ENCODE data around the gene LHB.
"Not testable (repeated sequence)": the region's sequence is repeated elsewhere in the genome, so short reads cannot be mapped to it uniquely, and the experiment has no call there.

The LHB gene

DNA sequence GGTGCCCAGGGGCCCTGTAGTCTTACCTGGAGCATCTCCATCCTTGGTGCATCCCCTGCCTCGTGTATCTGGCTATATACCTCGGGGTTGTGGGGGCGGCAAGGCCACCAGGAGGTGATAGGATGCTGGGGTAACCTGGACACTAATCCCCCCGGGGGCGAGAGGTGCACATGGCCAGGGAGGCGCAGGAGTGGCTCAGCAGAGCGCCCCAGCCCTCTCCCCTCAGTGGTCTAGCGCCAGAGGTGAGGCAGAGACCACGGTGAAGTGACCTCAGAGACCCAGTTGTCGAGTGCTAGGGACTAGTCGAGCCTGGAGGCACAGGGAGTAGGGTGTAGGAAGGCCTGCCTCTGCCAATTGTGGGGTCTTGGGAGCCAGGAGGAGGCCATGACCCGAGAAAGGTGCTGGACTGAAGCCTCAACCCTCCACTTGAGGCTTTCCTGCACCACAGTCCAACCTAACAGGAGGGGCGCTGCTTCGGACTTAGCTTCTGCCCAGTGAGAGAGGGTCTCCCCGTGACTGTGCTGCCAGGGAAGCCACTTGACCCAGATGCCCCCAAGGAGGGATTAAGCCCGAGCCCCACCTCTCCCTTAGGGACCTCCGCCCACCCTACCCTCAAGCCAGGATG lies at the start of gene LHB:
TSS of gene LHB (minus strand) at position 51 of the 625 bp plus-strand sequence. CDS start at position 41, 10 bp downstream.
- no peak for DNase-seq

DNA sequence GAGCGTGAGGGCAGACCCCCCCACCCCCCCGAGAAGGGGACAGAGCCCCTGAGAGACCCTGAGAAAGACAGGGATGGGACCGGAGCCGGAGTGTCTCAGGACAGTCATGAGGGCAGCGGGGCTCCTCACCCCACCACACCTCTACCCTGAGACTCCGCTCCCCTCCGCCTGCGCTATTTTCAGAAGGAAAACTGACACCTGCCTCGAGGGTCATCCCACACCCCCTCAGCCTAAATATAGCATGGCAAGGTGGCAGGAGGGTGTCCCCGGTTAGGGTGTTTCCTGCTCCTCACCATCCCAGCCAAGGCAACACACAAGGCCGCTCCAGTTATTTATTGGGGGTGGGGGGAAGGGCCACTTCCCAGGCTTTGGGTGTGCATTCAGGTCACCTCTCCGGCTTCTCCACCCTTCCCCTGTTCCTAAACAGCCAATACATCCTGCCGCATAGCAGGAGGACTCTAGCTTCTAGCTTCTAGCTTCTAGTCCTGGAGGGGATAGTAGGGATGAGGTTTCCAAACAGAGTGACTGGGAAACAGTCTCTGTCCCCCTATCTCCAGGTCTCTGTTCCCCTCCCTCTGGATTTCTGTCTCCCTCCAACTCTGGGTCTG lies 49.1 kb upstream of the LHB start:
- no peak for DNase-seq

DNA sequence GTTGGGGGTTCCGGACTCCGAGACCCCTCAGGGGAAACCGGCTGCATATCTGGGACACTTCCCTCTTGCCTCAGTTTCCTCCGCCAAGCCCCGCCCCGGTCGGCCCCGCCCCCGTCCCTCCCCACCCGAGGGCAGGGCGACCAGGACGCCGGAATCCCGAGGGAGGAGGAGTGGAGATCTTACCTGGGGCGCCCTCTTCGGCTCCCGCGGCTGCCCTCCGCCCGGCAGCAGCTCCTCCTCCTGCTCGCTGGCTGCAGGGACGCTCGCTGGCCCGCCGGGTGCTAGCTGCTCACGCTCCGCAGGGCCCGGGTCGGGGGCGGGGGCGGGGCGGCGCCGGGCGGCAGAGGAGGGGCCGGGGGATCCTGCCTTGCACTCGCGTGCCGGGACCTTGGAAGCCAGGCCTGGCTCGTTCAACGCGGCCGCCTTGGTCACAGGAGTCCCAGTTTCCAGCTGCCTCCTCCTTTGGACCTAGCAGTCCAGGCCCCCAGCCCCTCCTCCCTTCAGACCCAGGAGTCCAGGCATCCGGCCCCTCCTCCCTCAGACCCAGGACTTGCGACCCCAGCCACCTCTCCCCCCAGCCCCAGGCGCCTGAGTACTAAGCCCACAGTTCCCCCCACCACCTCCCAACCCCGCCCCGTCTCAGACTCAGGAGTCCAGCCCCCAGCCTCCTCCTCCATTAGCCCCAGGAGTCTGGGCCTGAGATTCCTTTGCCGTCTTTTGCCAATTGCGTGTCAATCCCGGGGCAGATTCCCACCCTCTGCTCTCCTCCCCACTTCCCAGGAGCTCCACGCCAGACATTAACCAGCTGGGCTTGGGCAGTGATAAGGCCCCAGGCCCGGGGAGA lies 48.1 kb upstream of the LHB start, which contains the start of gene NTF4:
TSS of gene NTF4 (minus strand) at position 51 of the 844 bp plus-strand sequence. CDS start 2,821 bp downstream, outside the sequence.
- no peak for DNase-seq

DNA sequence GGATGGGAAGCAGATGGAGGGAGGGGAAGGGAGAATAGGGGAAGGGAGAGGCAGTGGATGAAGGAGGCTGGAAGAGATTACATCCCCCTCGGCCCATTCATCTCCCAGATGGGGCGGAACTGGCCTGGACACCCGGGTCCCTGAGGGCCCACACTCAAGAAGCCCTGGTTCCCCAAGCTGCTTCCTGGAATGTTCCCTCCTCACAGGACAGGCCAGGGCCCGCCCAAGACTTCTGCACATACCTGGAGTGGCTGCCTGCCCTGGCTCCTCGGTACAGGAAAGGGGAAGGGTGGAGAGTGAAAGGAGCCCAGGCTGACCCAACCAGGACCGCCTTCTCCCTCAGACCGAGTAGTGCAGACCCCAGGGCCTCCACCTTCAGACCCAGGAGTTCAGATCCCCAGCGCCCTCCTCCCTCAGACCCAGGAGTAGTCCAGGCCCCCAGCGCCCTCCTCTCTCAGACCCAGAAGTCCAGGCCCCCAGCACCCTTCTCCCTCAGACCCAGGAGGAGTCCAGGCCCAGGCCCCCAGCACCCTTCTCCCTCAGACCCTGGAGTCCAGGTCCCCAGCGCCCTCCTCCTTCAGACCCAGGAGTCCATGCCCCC lies 47.2 kb upstream of the LHB start:
- DNase-seq: no peak

DNA sequence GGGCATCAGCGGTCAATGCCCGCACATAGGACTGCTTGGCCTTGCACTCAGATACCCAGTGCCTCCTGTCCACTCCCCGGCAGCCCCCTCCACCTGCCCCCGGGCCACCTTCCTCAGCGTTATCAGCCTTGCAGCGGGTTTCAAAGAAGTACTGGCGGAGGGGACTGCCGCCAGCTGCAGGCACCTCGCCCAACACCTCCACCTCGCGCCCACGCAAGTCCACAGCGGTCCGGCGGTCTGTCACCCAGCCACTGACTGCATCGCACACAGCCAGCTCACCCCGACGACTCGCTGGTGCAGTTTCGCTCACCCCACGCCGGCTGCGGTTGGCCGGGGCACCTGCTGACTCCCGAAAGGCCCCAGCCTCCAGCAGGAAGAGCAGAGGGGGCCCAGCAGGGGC lies 44.6 kb upstream of the LHB start:
- no peak for DNase-seq

DNA sequence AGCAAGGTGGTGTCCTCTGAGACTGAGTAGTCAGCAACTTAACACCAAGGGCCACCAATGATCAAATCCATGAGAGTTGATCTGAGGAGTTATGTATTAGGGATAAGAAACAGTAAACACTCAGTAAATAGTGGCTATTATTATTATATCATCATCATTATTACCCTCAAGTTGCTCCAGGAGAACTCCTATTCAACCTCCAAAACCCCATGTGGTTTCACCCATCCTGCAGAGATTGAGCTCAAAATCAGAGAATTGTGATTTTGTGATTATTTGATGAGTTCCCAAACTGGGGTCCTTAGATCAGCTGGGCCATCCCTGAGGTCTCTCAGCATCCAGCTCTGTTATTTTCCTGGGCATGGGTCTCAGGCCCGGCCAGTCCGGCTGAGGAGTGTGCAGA lies 44.1 kb upstream of the LHB start:
- DNase-seq: no peak

DNA sequence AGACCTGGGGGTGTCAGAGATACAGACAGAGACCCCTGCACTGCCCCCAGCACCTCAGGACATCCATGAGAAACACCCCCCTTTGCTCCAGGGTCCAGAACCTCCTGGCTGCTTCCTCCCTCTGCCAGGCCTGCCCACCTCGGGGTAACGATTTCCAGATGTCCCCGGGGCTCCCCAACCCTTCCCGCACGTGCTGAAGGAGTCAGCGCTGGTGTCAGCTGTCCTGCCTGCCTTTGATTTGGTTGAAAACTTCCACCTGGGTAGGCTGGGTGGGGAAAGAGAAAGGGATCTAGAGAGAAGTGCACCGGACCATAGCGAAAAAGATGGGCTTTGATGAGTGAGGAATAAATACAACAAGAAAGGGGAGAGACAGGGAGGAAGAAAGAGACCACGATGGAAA lies 42.2 kb upstream of the LHB start:
- no peak for DNase-seq

DNA sequence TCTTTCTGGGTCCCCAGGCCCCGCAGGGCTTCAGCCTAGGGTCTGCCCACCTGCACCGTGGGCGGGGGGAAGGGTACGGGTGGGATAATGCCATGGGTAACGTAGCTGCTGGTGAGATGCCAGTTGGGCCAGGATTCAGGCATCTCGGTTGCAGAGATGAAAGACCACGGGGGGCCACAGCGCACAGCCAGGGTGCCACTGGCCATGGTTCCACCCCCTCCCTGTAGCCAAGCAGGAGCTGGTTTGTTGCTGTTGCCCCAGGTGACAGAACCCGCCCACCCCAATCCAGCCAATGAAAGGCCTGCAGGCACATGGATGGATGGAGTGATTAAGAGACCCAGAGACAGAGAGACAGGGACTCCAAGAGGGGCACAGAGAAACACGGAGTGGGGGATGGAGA lies 41.7 kb upstream of the LHB start:
- no peak for DNase-seq

DNA sequence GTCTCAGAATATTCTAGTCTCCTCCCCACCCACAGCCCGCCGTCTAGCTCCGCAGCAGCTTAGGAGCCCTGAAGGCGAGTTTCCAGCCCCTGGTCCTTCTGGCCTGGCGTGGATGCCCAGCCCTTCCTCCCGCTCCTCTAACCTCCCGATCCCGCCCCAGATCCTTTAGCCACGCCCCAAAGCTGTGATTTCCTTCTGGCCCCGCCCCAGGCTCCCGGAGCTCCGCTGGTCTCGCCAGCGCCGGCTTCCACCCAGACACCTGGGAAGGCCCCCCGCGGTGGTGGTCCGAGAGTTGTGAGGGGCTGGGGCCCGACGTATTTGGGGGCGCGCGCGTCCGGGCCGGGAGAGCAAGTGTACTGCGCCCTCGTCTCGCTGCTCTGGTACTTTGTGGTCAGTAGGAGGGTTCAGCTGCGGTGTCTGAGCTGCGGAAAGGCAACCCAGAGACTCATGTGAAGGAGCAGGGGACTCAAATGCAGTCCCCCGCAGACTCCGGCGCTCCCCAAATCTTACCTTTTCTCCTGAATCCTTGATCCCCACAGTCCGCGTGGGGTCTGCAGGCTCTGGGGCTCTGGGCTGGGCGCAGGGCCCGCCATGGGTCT lies 40.8 kb upstream of the LHB start, which contains the start of gene CGB7:
TSS of gene CGB7 (minus strand) at position 114 of the 599 bp plus-strand sequence. CDS start 2,374 bp downstream, outside the sequence.
- no peak for DNase-seq

DNA sequence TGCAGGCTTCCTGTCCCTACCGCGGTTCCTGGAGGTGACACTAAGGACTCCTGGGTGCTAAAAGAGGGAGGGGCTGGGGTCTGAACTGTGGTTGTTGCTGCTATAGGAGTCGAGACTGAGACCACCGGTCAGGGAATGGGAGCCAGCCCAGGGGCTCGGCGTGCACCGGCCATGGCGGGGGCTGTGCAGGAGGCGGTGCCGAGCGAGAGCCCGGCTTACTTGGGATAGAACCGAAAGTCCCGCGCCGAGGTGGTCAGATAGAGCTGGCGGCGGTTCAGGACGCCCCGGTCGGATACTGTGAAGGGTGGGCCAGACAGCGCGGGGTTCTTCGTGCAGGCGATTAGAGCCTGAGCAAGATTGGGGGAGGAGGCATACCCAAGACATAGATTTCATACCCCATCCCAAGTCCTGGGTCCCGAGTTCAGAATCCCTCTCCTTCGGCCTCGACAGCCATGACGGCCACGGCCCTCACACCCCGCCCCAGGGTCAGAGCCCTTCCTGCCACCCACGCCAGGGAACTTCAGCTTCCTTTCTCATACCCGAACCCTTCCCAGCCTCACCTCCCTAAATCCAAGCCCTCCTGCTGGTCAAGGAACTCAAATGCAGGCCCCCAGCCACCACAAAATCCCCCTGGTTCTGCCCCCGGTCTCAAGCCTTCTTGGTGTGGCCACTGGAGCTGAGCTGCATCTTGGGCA lies 40.2 kb upstream of the LHB start:
- DNase-seq: not testable (repeated sequence)

DNA sequence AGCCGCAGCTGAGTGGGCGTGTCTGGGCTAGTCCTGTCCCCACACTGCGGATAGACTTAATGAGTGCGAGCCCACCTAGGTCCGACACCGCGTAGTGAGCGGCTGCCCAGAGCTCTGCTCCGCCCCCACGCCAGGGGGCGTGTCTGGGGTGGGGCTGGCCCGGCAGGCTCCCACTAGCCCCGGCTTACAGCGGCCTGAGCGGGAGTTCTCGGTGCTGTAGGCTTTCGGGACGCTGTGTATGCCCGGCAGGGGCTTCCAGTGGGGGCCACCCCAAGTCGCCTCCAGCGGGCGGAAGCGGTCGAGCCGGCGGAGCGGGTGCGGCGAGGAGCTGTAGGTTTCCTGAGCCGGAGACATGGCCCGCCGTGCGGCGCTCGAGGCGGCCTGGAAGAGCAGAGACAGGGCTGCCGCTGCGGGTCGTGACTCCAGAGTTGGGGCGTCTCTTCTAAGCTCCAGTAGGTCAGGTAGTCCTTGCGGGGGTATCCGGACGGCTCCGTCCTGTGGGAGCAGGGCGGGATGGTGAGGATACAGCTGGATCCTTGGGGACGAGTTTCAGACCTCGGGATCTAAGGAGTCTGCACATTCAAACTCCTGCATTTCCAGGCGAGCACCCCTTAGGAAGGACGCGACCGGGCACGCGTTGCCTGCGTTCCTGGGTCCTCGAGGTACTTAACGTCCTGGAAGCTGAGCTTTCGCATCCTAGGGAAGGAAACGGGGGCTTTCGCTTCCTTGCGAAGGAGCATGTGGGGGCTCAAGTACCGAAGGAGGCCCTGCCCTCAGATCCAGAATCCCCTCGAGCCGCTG lies 39.4 kb upstream of the LHB start:
- DNase-seq: no peak

DNA sequence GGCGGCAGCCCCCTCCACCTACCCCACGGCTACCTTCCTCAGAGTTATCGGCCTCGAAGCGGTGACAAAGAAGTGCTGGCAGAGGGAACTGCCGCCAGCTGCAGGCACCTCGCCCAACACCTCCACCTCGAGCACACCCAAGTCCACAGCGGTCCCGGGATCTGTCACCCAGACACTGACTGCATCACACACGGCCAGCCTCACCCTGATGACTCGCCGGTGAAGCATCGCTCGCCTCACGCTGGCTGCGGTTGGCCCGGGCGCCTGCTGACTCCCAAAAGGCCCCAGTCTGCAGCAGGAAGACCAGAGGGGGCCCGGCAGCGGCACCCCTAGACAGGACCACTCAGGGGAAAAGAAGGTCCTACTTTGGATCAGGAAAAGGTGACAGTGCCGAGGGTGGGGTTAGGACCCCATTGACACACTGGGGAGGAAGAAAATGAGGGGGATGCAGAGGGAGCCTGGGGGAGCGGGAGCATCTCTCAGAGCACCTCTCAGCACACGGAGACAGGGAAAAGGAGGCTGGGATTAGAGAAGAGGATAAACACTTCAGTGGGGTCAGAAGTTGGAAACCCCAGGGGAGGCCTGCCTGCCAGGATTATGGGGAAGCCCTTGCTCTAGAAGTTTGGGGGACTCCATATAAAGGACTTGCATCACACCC lies 33.6 kb upstream of the LHB start:
- not testable (repeated sequence) for DNase-seq

DNA sequence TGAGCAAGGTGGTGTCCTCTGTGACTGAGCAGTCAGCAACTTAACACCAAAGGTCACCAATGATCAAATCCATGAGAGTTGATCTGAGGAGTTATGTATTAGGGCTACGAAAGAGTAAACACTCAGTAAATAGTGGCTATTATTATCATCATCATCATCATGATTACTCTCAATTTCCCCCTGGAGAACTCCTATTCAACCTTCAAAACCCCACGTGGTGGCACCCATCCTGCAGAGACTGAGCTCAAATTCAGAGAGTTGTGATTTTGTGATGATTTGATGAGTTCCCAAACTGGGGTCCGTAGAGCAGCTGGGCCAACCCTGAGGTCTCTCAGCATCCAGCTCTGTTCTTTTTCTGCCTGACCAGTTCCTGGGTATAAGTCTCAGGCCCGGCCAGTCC lies 32.9 kb upstream of the LHB start:
- not testable (repeated sequence) for DNase-seq

DNA sequence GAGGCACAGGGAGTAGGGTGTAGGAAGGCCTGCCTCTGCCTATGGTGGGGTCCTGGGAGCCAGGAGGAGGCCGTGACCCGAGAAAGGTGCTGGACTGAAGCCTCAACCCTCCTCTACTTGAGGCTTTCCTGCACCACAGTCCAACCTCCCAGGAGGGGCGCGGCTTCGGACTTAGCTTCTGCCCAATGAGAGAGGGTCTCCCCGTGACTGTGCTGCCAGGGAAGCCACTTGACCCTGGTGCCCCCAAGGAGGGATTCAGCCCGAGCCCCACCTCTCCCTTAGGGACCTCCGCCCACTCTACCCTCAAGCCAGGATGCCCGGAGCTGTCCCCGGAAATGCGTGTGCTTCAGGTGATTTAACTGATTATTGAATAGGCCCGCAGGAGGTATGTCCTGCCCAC lies 32.1 kb upstream of the LHB start, which contains the start of gene CGB8:
TSS of gene CGB8 (minus strand) at position 101 of the 400 bp plus-strand sequence. CDS start 372 bp downstream, outside the sequence.
- not testable (repeated sequence) for DNase-seq

DNA sequence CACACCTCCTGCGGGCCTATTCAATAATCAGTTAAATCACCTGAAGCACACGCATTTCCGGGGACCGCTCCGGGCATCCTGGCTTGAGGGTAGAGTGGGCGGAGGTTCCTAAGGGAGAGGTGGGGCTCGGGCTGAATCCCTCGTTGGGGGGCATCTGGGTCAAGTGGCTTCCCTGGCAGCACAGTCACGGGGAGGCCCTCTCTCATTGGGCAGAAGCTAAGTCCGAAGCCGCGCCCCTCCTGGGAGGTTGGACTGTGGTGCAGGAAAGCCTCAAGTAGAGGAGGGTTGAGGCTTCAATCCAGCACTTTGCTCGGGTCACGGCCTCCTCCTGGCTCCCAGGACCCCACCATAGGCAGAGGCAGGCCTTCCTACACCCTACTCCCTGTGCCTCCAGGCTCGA lies 26.7 kb upstream of the LHB start, which contains the start of gene CGB5:
TSS of gene CGB5 (plus strand) at position 301 of the 400 bp plus-strand sequence. CDS start 362 bp downstream, outside the sequence.
- not testable (repeated sequence) for DNase-seq

DNA sequence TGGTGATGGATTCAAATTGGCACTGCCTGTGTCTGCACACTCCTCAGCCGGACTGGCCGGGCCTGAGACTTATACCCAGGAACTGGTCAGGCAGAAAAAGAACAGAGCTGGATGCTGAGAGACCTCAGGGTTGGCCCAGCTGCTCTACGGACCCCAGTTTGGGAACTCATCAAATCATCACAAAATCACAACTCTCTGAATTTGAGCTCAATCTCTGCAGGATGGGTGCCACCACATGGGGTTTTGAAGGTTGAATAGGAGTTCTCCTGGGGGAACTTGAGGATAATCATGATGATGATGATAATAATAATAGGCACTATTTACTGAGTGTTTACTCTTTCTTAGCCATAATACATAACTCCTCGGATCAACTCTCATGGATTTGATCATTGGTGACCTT lies 25.8 kb upstream of the LHB start:
- DNase-seq: not testable (repeated sequence)

DNA sequence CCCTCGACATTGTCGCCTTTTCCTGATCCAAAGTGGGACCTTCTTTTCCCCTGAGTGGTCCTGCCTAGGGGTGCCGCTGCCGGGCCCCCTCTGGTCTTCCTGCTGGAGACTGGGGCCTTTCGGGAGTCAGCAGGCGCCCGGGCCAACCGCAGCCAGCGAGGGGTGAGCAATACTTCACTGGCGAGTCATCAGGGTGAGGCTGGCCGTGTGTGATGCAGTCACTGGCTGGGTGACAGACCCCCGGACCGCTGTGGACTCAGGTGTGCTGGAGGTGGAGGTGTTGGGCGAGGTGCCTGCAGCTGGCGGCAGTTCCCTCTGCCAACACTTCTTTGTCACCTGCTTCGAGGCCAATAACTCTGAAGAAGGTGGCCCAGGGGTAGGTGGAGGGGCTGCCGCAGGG lies 25.3 kb upstream of the LHB start:
- no peak for DNase-seq

DNA sequence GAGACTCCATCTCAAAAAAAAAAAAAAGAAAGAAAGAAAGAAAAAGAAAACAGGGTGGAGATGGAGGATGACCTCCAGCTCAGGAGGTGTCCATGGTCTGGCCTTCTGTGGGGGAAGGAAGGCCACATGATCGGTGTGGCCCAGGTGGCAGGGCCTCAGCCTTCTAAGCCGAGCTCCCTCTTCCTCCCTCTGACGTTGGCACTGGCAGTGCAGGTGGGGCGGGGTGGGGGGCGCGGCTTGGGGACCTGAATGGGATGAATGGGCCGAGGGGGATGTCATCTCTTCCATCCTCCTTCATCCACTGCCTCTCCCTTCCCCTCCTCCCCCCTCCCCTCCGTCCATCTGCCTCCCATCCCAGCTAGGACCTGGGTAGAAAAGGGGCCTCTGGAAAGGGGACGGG lies 22.8 kb upstream of the LHB start:
- not testable (repeated sequence) for DNase-seq

DNA sequence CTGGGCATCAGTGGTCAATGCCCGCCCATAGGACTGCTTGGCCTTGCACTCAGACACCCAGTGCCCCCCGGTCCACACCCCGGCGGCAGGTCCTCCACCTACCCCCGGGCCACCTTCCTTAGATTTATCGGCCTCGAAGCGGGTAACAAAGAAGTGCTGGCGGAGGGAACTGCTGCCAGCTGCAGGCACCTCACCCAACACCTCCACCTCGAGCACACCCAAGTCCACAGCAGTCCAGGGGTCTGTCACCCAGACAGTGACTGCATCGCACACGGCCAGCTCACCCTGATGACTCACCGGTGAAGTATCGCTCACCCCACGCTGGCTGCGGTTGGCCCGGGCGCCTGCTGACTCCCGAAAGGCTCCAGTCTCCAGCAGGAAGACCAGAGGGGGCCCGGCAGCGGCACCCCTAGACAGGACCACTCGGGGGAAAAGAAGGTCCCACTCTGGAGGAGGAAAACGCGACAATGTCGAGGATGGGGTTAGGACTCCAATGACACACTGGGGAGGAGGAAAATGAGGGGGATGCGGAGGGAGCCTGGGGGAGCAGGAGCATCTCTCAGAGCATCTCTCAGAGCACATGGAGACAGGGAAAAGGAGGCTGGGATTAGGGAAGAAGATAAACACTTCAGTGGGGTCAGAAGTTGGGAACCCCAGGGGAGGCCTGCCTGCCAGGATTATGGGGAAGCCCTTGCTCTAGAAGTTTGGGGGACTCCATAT lies 21.8 kb upstream of the LHB start:
- DNase-seq: not testable (repeated sequence)

DNA sequence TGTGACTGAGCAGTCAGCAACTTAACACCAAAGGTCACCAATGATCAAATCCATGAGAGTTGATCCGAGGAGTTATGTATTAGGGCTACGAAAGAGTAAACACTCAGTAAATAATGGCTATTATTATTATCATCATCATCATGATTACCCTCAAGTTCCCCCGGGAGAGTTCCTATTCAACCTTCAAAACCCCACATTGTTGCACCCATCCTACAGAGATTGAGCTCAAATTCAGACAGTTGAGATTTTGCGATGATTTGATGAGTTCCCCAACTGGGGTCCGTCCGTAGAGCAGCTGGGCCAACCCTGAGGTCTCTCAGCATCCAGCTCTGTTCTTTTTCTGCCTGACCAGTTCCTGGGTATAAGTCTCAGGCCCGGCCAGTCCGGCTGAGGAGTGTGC lies 21.2 kb upstream of the LHB start:
- not testable (repeated sequence) for DNase-seq
